Stomach (tissue), 4 donors: ENCODE results near the gene LFNG.

Experiments
- EP300 ChIP-seq: sonication (generic); formaldehyde crosslinking; IDR thresholded peaks from one replicate; pipeline ENCODE4 v1.6.1; 2017; ENCODE audit warnings: antibody characterized with exemption
- TF ChIP-seq, protein P1 (sequence below), 7 experiments: fragments of 450-650 bp in 4 of 7; fragments of 200-600 bp in 3 of 7; sonication (generic) in 3 of 7; IDR thresholded peaks; one replicate each; pipeline ENCODE4 v1.5.1; 2016 to 2019; ENCODE audit warnings: antibody characterized with exemption in 7 of 7, control low read depth in 2 of 7, mild to moderate bottlenecking in 1 of 7

DNA sequence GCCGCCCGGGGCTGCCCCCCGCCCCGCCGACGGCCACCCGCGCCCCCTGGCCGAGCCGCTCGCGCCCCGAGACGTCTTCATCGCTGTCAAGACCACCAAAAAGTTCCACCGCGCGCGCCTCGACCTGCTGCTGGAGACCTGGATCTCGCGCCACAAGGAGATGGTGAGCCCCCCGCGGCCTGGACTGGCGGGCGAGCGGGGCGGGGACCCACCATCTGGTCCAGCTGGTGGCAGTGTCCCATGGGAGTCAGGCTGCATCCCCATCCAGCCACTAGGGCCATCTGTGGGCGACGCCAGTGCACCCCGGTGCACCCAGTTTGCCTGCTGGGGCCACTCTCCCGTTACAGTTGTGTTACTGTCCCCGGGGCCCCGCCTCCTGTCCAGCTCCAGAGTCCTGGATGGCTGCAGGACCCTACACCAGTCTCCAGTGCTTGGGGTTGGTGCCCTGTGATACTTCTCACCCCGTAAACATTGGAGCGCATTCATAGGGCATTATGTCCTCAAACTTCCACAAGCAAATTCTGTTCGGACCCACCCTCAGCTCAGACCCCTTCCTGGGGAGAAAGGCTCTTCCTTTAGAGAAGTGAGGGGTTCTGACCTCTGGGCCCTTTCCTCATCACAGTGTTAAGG, 672 bp downstream of the LFNG start:
- TF ChIP-seq, protein P1, sequence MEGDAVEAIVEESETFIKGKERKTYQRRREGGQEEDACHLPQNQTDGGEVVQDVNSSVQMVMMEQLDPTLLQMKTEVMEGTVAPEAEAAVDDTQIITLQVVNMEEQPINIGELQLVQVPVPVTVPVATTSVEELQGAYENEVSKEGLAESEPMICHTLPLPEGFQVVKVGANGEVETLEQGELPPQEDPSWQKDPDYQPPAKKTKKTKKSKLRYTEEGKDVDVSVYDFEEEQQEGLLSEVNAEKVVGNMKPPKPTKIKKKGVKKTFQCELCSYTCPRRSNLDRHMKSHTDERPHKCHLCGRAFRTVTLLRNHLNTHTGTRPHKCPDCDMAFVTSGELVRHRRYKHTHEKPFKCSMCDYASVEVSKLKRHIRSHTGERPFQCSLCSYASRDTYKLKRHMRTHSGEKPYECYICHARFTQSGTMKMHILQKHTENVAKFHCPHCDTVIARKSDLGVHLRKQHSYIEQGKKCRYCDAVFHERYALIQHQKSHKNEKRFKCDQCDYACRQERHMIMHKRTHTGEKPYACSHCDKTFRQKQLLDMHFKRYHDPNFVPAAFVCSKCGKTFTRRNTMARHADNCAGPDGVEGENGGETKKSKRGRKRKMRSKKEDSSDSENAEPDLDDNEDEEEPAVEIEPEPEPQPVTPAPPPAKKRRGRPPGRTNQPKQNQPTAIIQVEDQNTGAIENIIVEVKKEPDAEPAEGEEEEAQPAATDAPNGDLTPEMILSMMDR (IDR thresholded peaks at IDR 0.05), result peak in 2 of 7 experiments; percentile 10 to 22
- TF ChIP-seq EP300, result no peak
